A549 treated with Hydrocortisone at 1 μM for 4 hours (cell line): ENCODE measurements around the gene BEST4. TPM values are rescaled to one million over a fixed set of nuclear protein-coding genes. Genes with fewer than 3 reads are reported as not detected.

Source experiments
- total RNA-seq: library from RNA; stranded (reverse); fragments of 200-300 nt; extraction: Qiagen RNA extraction; gene quantifications from 5 replicates; pipeline ENCODE4 v1.2.3, GENCODE V29; 2022

The BEST4 gene
- total RNA-seq: 0.23 to 0.37 TPM (median 0.32 TPM) in 5 replicates

GRCh38 chr1:44788120-44788860 is at the start of gene BEST4:
BEST4 (minus strand) TSS chr1:44788170; CDS start chr1:44787705, 465 bp downstream.

GRCh38 chr1:44808063-44808937 is 20.3 kb upstream of the BEST4 start, which contains the start of gene BTBD19:
BTBD19 (plus strand) TSS chr1:44808523; CDS start chr1:44808821, 298 bp downstream.

GRCh38 chr1:44806704-44807363 is 18.9 kb upstream of the BEST4 start, which contains the start of gene DYNLT4:
DYNLT4 (minus strand) TSS chr1:44807351; CDS start chr1:44806668, 683 bp downstream.

GRCh38 chr1:44799770-44800584 is 12.0 kb upstream of the BEST4 start, which contains the start of gene PLK3:
PLK3 (plus strand) TSS chr1:44800377; CDS start chr1:44800464, 87 bp downstream.

GRCh38 chr1:44775078-44775929 is 12.7 kb downstream of the BEST4 start, which contains the start of gene RPS8:
RPS8 (plus strand) TSS chr1:44775540; CDS start chr1:44775597, 57 bp downstream.

GRCh38 chr1:44739307-44740178 is 48.4 kb downstream of the BEST4 start, which contains the start of gene KIF2C:
KIF2C (plus strand) TSS chr1:44739837; CDS start chr1:44739933, 96 bp downstream.

Other genes starting within 250 kb of the BEST4 start
- gene TMEM53, start 113.7 kb downstream of the BEST4 start, total RNA-seq: 7.4 to 9.5 TPM (median 9.0 TPM) in 5 replicates
- 0.55 to 1.1 TPM (median 0.92 TPM) in 5 replicates for gene ARMH1, start 113.5 kb downstream of the BEST4 start, total RNA-seq
- not detected in 5 replicates for gene RNU5D-1, start 57.0 kb downstream of the BEST4 start, total RNA-seq
- gene KIF2C, start 48.3 kb downstream of the BEST4 start, total RNA-seq: 35.7 to 45.5 TPM (median 37.0 TPM) in 5 replicates
- gene RPS8, start 12.6 kb downstream of the BEST4 start, total RNA-seq: 1,477 to 1,763 TPM (median 1,692 TPM) in 5 replicates
- gene PLK3, start 12.2 kb upstream of the BEST4 start, total RNA-seq: 12.9 to 18.3 TPM (median 16.1 TPM) in 5 replicates
- gene DYNLT4, start 19.2 kb upstream of the BEST4 start, total RNA-seq: 0.32 to 1.0 TPM (median 0.67 TPM) in 5 replicates
- gene BTBD19, start 20.4 kb upstream of the BEST4 start, total RNA-seq: 1.9 to 3.2 TPM (median 2.3 TPM) in 5 replicates
- gene PTCH2, start 55.1 kb upstream of the BEST4 start, total RNA-seq: 0.14 to 0.27 TPM (median 0.22 TPM) in 5 replicates
- 16.6 to 20.7 TPM (median 16.9 TPM) in 5 replicates for gene EIF2B3, start 198.4 kb upstream of the BEST4 start, total RNA-seq
- 16.2 to 19.0 TPM (median 17.3 TPM) in 5 replicates for gene HECTD3, start 223.2 kb upstream of the BEST4 start, total RNA-seq
- gene UROD, start 224.1 kb upstream of the BEST4 start, total RNA-seq: 46.1 to 52.4 TPM (median 47.5 TPM) in 5 replicates